Measurements from ENCODE around the gene CCT4. TPM values are rescaled to one million over a fixed set of nuclear protein-coding genes. Genes with fewer than 3 reads are reported as not detected.
"Not testable (repeated sequence)": the region's sequence is repeated elsewhere in the genome, so short reads cannot be mapped to it uniquely, and the experiment has no call there.

The CCT4 gene
- total RNA-seq, 1 experiment from 2014 or later: 247 TPM

- Histone ChIP-seq H3K4me3 (no peak overlapping the region), H3K27ac (no peak overlapping the region)
- DNase-seq (ENCODE audit: low read depth in 1 of 2, low spot score in 2 of 2): no peak
Observed at GRCh38 chr2:61857224-61857623, 31.2 kb downstream of the CCT4 start.

DNA sequence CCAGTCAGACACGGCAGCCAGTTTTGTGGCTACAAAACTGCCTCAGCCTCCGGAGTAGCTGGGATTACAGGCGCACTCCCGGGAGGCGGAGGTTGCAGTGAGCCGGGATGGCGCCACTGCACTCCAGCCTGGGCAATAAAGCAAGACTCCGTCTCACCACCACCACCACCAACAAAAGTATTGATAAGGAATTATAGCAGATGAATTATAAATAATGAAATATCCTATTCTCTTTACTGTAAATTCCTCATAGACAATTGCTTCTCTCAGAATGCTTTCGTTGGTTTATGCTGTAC, 33.2 kb downstream of the CCT4 start:
- Histone ChIP-seq H3K9me3 (replicated peaks) (no peaks in the 10 kb centered on the region), H3K36me3 (no peaks in the 10 kb centered on the region), H3K4me3 (peak overlapping the region; percentile 70; the same call in 1 of the 2 replicates), H3K27me3 (replicated peaks) (no peaks in the 10 kb centered on the region), H3K27ac (no peak overlapping the region), H3K4me1 (replicated peaks) (peaks cover 9% of the 10 kb centered on the region)
- DNase-seq (ENCODE audit: low read depth in 1 of 2, low spot score in 2 of 2): no peak

More at GRCh38 chr2:61857224-61857623, 31.2 kb downstream of the CCT4 start:
- Histone ChIP-seq H3K36me3 (no peaks in the 10 kb centered on the region), H3K27me3 (replicated peaks) (no peaks in the 10 kb centered on the region), H3K9me3 (replicated peaks) (no peaks in the 10 kb centered on the region), H3K4me1 (replicated peaks) (peaks cover 9% of the 10 kb centered on the region)

- Histone ChIP-seq H3K4me3 (peak overlapping the region; percentile 70), H3K27me3 (replicated peaks) (no peaks in the 10 kb centered on the region), H3K4me1 (replicated peaks) (peaks cover 9% of the 10 kb centered on the region), H3K9me3 (replicated peaks) (no peaks in the 10 kb centered on the region), H3K36me3 (no peaks in the 10 kb centered on the region), H3K27ac (no peak overlapping the region)
- peak; percentile 93 for DNase-seq (ENCODE audit: low read depth in 1 of 2, low spot score in 2 of 2)
Observed at GRCh38 chr2:61854564-61855317, 33.7 kb downstream of the CCT4 start.

DNA sequence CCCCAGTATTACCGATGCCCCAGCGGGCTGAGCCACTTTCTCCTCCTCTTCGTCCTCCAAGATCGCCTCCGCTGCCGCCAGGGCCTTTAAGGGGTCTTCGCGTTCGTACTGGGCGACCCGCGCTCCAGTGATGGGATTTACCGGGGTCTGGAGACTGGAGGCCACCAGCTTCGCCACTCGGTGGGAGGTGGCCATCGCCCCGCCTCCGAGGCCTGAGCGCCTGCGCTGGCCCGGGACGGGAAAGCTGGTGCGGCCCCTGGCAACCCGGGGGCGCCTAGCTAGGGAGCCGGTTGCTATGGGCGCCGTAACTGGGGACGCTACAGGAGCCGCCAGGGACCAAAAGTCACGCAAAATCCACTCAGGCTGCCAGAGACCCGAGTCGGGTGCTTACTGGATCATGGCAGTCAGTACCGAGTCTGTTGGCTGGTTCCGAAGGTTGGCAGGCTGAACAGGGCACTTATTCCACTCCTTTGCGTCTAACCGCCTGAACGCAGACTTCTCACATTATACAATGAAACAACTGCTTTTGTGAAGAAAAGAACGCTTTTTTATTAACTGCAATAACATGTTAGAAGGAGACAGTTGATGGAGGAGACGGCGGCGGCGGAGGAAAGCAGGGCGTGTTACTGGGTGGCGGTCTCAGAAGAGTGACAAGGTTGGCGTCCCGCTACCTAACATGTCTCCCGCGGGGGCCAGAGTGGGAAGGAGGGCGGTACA, 34.5 kb downstream of the CCT4 start, which contains the start of gene FAM161A:
Gene FAM161A, minus strand, starts transcription at position 214 of the 717 bp plus-strand sequence. Its CDS starts 19 bp downstream, at position 195.
- no peaks in the 10 kb centered on the region for H3K36me3 ChIP-seq
- H3K9me3 ChIP-seq (replicated peaks): no peaks in the 10 kb centered on the region
- DNase-seq (ENCODE audit: low read depth in 1 of 2, low spot score in 2 of 2): peak; percentile 89 to 91
- no peaks in the 10 kb centered on the region for H3K27me3 ChIP-seq (replicated peaks)
- no peak within 1 kb of the TSS for H3K27ac ChIP-seq
- H3K4me1 ChIP-seq (replicated peaks): peaks cover 9% of the 10 kb centered on the region
- peak within 1 kb of the TSS; percentile 70 for H3K4me3 ChIP-seq

GRCh38 chr2:61853086-61853846, 35.2 kb downstream of the CCT4 start:
- no peaks in the 10 kb centered on the region for H3K9me3 ChIP-seq (replicated peaks)
- H3K4me1 ChIP-seq (replicated peaks): peaks cover 9% of the 10 kb centered on the region
- H3K27ac ChIP-seq: no peak overlapping the region
- DNase-seq (ENCODE audit: low read depth in 1 of 2, low spot score in 2 of 2): peak; percentile 72 to 87
- H3K36me3 ChIP-seq: no peaks in the 10 kb centered on the region
- no peaks in the 10 kb centered on the region for H3K27me3 ChIP-seq (replicated peaks)
- H3K4me3 ChIP-seq: peak overlapping the region; percentile 70

DNA sequence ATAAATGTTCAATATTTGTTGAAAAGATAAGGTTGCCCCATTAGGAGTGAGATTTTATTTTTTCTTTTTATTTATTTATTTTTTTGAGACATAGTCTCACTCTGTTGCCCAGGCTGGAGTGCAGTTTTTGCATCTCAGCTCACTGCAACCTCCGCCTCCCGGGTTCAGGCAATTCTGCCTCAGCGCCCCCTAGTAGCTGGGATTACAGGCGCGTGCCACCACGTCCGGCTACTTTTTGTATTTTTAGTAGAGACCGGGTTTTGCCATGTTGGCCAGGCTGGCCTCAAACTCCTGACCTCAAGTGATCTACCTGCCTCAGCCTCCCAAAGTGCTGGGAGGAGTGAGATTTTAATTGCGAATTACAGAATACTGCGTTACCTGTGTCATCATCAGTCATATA, 37.2 kb downstream of the CCT4 start:
- not testable (repeated sequence) for H3K27me3 ChIP-seq (replicated peaks); H3K4me1 ChIP-seq (replicated peaks); DNase-seq (ENCODE audit: low read depth in 1 of 2, low spot score in 2 of 2); H3K9me3 ChIP-seq (replicated peaks); H3K4me3 ChIP-seq; H3K27ac ChIP-seq; H3K36me3 ChIP-seq

- Histone ChIP-seq H3K36me3 (no peaks in the 10 kb centered on the region), H3K27ac (no peak overlapping the region), H3K9me3 (replicated peaks) (no peaks in the 10 kb centered on the region), H3K4me1 (replicated peaks) (no peaks in the 10 kb centered on the region), H3K4me3 (no peak overlapping the region), H3K27me3 (replicated peaks) (no peaks in the 10 kb centered on the region)
- no peak for DNase-seq (ENCODE audit: low read depth in 1 of 2, low spot score in 2 of 2)
Observed at GRCh38 chr2:61845320-61845719, 43.1 kb downstream of the CCT4 start.

GRCh38 chr2:61841286-61841685, 47.2 kb downstream of the CCT4 start:
- DNase-seq (ENCODE audit: low read depth in 1 of 2, low spot score in 2 of 2): no peak
- no peak overlapping the region for H3K27ac ChIP-seq
- H3K4me3 ChIP-seq: no peak overlapping the region
- H3K36me3 ChIP-seq: no peaks in the 10 kb centered on the region
- no peaks in the 10 kb centered on the region for H3K9me3 ChIP-seq (replicated peaks)
- H3K27me3 ChIP-seq (replicated peaks): no peaks in the 10 kb centered on the region
- no peaks in the 10 kb centered on the region for H3K4me1 ChIP-seq (replicated peaks)

DNA sequence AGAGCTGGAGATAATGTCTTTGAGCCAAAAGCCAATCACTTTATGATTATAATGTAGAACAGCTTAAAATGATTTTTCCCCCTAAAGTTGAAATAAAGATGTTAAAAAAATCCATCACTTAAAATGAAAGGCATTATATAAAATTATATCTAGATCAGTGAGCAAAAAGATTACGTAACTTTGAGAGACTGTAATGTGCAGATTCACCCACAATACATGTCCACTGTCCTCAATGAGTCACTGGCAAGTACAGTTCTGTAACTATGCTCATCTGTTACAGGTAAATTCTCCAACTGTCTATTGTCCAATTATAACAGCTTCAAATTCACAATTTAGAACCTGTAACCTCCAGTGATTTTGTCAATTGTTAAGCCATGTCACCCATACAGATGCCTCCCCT, 53.6 kb downstream of the CCT4 start:
- no peaks in the 10 kb centered on the region for H3K36me3 ChIP-seq
- H3K4me3 ChIP-seq: no peak overlapping the region
- no peaks in the 10 kb centered on the region for H3K9me3 ChIP-seq (replicated peaks)
- H3K27me3 ChIP-seq (replicated peaks): no peaks in the 10 kb centered on the region
- H3K27ac ChIP-seq: no peak overlapping the region
- DNase-seq (ENCODE audit: low read depth in 1 of 2, low spot score in 2 of 2): no peak
- H3K4me1 ChIP-seq (replicated peaks): no peaks in the 10 kb centered on the region

DNA sequence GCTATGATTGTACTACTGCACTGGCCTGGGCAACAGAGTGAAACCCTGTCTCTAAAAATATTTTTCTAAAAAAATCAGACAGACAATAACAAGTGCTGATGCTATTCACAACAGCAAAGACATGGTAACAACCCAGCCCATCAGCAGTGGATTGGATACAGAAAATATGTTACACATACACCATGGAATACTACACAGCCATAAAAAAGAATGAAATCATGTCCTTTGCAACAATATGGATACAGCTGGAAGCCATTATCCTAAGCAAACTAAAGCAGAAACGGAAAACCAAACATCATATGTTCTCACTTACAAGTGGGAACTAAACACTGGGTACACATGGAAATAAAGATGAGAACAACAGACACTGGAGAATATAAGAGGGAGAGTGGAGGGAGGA, 54.5 kb downstream of the CCT4 start:
- no peak for DNase-seq (ENCODE audit: low read depth in 1 of 2, low spot score in 2 of 2)

DNA sequence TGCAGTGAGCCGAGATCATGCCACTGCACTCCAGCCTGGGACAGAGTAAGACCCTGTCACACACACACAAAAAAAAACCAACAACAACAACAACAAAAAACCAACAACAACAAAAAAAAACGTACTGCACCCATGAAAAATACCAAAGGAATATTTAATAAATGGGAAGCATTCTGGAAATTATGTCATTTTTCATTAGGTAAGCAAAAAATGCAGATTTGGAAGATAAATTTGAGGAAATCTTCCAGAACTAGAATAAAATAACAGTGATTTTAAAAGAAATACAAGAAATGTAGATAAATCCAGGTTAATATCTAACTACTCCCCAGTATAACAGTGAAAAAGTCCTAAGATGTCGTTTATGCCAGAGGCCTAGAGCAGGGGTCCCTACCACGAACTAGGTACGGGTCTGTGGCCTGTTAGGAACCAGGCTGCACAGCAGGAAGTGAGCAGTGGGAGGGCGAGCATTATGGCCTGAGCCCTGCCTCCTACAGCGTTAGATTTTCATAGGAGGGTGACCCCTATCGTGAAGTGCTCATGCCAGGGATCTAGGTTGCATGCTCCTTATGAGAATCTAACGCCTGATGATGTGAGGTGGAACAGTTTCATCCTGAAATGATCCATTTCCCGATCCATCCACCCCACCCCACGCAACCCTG, 56.1 kb downstream of the CCT4 start:
- Histone ChIP-seq H3K4me1 (replicated peaks) (no peaks in the 10 kb centered on the region), H3K27me3 (replicated peaks) (no peaks in the 10 kb centered on the region), H3K4me3 (no peak overlapping the region), H3K9me3 (replicated peaks) (no peaks in the 10 kb centered on the region), H3K36me3 (no peaks in the 10 kb centered on the region), H3K27ac (no peak overlapping the region)
- DNase-seq (ENCODE audit: low read depth in 1 of 2, low spot score in 2 of 2): no peak

More for the DNA sequence above, 54.5 kb downstream of the CCT4 start:
- no peaks in the 10 kb centered on the region for H3K9me3 ChIP-seq (replicated peaks)
- H3K36me3 ChIP-seq: no peaks in the 10 kb centered on the region
- H3K4me3 ChIP-seq: no peak overlapping the region
- no peaks in the 10 kb centered on the region for H3K27me3 ChIP-seq (replicated peaks)
- no peak overlapping the region for H3K27ac ChIP-seq
- H3K4me1 ChIP-seq (replicated peaks): no peaks in the 10 kb centered on the region

- H3K9me3 ChIP-seq (replicated peaks): no peaks in the 10 kb centered on the region
- no peak overlapping the region for H3K4me3 ChIP-seq
- no peak for DNase-seq (ENCODE audit: low read depth in 1 of 2, low spot score in 2 of 2)
- no peaks in the 10 kb centered on the region for H3K27me3 ChIP-seq (replicated peaks)
- H3K36me3 ChIP-seq: no peaks in the 10 kb centered on the region
- no peak overlapping the region for H3K27ac ChIP-seq
- no peaks in the 10 kb centered on the region for H3K4me1 ChIP-seq (replicated peaks)
Observed at GRCh38 chr2:61822255-61822654, 66.2 kb downstream of the CCT4 start.

Measured in SJSA1 (cell line).